B cell (primary cell): Measurements from ENCODE around the gene CACNA2D3.

Experiments used
- EZH2 ChIP-seq: IDR thresholded peaks from 2 replicates; pipeline ENCODE4 v1.6.1; 2012; ENCODE audit warnings: borderline replicate concordance, low read depth, mild to moderate bottlenecking, moderate library complexity, low read length; ENCODE audit not compliant: insufficient read depth, poor library complexity, severe bottlenecking
- TF ChIP-seq, protein P1 (sequence below): fragments of 200-600 bp; IDR thresholded peaks from one replicate; pipeline ENCODE4 v1.8.0; 2022; ENCODE audit warnings: antibody characterized with exemption, mild to moderate bottlenecking

DNA sequence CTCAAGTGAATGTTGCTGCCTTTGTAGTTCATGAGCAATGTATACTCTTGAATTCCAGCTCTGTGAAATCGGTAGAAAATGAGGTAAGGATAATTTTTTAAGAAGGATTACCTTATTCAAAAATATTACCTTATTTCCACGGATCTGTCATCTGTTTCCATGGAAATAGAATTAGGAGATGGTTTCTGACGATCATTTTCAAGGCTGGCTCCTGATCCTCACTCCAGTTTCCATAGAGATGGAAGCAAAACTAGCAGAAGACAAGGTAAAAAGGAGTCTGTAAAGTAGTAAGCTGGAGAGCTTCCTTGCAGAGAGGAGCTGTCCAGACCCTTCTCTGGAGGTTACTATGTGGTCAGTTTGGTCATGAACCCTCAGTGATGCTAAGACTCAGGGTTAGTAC is 55.5 kb downstream of the CACNA2D3 start:
- TF ChIP-seq, protein P1, sequence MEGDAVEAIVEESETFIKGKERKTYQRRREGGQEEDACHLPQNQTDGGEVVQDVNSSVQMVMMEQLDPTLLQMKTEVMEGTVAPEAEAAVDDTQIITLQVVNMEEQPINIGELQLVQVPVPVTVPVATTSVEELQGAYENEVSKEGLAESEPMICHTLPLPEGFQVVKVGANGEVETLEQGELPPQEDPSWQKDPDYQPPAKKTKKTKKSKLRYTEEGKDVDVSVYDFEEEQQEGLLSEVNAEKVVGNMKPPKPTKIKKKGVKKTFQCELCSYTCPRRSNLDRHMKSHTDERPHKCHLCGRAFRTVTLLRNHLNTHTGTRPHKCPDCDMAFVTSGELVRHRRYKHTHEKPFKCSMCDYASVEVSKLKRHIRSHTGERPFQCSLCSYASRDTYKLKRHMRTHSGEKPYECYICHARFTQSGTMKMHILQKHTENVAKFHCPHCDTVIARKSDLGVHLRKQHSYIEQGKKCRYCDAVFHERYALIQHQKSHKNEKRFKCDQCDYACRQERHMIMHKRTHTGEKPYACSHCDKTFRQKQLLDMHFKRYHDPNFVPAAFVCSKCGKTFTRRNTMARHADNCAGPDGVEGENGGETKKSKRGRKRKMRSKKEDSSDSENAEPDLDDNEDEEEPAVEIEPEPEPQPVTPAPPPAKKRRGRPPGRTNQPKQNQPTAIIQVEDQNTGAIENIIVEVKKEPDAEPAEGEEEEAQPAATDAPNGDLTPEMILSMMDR, result no peak
- TF ChIP-seq EZH2, result no peak
